Measurements from ENCODE around the gene PPP1R14D.

- TF ChIP-seq RNF2 (IDR thresholded peaks at IDR 0.05; ENCODE audit: borderline replicate concordance, low read depth, low read length, missing control alignments, poor library complexity, severe bottlenecking) (no peak), JUN (IDR thresholded peaks at IDR 0.05; ENCODE audit: low read depth, low read length) (no peak)
Measured at GRCh38 chr15:40821195-40821594, 7.3 kb downstream of the PPP1R14D start.
